Immature natural killer cell (primary cell): ENCODE measurements around the gene NDUFAF3. TPM values are rescaled to one million over a fixed set of nuclear protein-coding genes. Genes with fewer than 3 reads are reported as not detected.

Source experiments
- DNase-seq, 3 donors: peaks; one replicate each; pipeline ENCODE4 v3.0.0; 2022; ENCODE audit warnings: mixed read lengths in 1 of 3
- H3K27ac Mint-ChIP-seq, 6 donors: one replicate each; pipeline ENCODE4 v1.8.0; 2020; ENCODE audit warnings: mixed read lengths in 6 of 6, mild to moderate bottlenecking in 5 of 6, inconsistent platforms in 4 of 6, moderate library complexity in 3 of 6
- H3K27me3 Mint-ChIP-seq, 3 donors: one replicate each; pipeline ENCODE4 v1.8.0; 2020 to 2021; ENCODE audit warnings: low read depth in 3 of 3, mild to moderate bottlenecking in 3 of 3, mixed read lengths in 3 of 3, moderate library complexity in 3 of 3, inconsistent platforms in 1 of 3
- H3K36me3 Mint-ChIP-seq, 3 donors: one replicate each; pipeline ENCODE4 v1.8.0; 2020; ENCODE audit warnings: mixed read lengths in 3 of 3, inconsistent platforms in 2 of 3, mild to moderate bottlenecking in 2 of 3
- H3K4me1 Mint-ChIP-seq, 2 donors: one replicate each; pipeline ENCODE4 v1.8.0; 2020; ENCODE audit warnings: inconsistent platforms in 2 of 2, mild to moderate bottlenecking in 2 of 2, mixed read lengths in 2 of 2, moderate library complexity in 1 of 2
- H3K4me3 Mint-ChIP-seq, 5 donors: one replicate each; pipeline ENCODE4 v1.8.0; 2020; ENCODE audit warnings: mild to moderate bottlenecking in 5 of 5, mixed read lengths in 5 of 5, inconsistent platforms in 3 of 5, moderate library complexity in 3 of 5
- H3K9me3 Mint-ChIP-seq, 6 donors: one replicate each; pipeline ENCODE4 v1.8.0; 2020; ENCODE audit warnings: mild to moderate bottlenecking in 6 of 6, mixed read lengths in 6 of 6, inconsistent platforms in 4 of 6, moderate library complexity in 3 of 6
- polyA plus RNA-seq, 3 donors: library from polyadenylated mRNA; unstranded; fragments of 300-500 nt; fragmentation: Illumina TruSeq; gene quantifications; one replicate each; pipeline ENCODE4 v1.2.3, GENCODE V29; 2021

The NDUFAF3 gene, protein sequence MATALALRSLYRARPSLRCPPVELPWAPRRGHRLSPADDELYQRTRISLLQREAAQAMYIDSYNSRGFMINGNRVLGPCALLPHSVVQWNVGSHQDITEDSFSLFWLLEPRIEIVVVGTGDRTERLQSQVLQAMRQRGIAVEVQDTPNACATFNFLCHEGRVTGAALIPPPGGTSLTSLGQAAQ
- 100 to 1,000 TPM; 118 to 204 (median 142) TPM for polyA plus RNA-seq

- Mint-ChIP-seq H3K4me3 (peak within 1 kb of the TSS; percentile 92 to 99 (median 97)), H3K27ac (peak within 1 kb of the TSS; percentile 91 to 98 (median 96)), H3K36me3 (peaks cover 0 to 14% (median 0%) of the 10 kb centered on the region in 3 donors), H3K4me1 (peaks cover 40 to 47% of the 10 kb centered on the region in 2 donors), H3K27me3 (peaks cover 6 to 16% (median 6%) of the 10 kb centered on the region in 3 donors), H3K9me3 (no peaks in the 10 kb centered on the region)
- DNase-seq = peak; percentile 90 to 91 (median 91)
Measured at GRCh38 chr3:49021813-49022687, at the start of gene NDUFAF3. Gene NDUFAF3, plus strand, starts transcription at chr3:49022121. Its CDS starts 24 bp downstream, at chr3:49022145.

DNA sequence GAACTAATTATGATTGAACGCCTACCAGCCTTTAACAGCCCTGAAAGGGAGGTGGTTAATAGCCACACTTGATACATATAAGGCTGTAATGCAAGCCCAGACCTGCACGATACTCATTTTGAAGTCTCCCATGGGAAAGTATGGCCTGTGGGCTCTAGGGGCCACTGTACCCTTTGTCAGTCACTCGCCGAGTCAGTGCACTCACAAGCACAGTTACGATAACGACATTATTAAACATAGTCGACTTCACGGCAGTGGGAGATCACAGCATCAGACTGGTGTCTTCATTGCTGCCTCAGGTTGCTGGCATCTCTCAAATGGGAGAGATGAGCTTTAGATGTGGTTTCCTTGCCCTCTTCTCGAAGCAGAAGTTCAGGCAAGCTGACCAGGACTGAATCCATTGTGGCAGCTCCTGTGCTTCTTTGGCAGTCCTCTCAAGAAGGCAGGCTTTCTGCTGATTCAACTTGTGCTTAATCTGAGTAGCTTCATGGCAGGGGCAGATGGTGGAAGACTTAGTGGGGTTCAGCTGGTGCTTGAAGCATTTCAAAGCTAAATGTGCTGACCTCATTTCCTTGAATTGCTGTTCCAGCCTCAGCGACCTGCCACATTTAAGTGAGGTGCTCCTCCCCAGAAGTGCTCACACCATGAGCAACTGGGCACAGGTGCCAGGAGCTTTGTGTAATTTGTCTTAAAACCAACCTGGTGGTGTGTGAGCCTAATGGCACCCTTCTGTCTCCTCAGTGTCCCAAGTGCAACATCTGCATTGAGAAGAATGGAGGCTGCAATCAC is 47.7 kb upstream of the NDUFAF3 start:
- Mint-ChIP-seq H3K27me3 (no peaks in the 10 kb centered on the region), H3K36me3 (peaks cover 16 to 57% (median 28%) of the 10 kb centered on the region in 3 donors)
- no peak for DNase-seq

DNA sequence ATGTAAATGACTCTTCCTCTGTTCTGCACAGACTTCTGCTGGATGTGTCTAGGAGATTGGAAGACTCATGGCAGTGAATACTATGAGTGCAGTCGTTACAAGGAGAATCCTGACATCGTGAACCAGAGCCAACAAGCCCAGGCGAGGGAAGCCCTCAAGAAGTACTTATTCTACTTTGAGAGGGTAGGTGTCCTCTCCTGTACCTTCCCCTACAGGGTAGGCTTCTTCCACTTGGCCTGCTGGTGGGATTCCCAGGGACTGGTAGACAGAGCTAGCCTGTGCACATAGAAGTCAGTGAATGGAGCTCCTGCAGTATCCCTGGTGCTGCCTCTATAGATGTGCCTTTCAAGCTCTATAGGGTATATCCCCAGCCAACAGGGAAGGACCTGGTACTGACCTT is 42.5 kb upstream of the NDUFAF3 start:
- Mint-ChIP-seq H3K4me3 (no peak overlapping the region), H3K36me3 (peaks cover 15 to 64% (median 24%) of the 10 kb centered on the region in 3 donors), H3K9me3 (no peaks in the 10 kb centered on the region), H3K27ac (no peak overlapping the region), H3K4me1 (no peaks in the 10 kb centered on the region), H3K27me3 (no peaks in the 10 kb centered on the region)
- no peak for DNase-seq

More for the DNA sequence above, 47.7 kb upstream of the NDUFAF3 start:
- Mint-ChIP-seq H3K4me3 (no peak overlapping the region), H3K4me1 (no peaks in the 10 kb centered on the region), H3K27ac (peak overlapping the region in 3 of 6 donors; percentile 28 to 71 (median 41)), H3K9me3 (no peaks in the 10 kb centered on the region)

- no peaks in the 10 kb centered on the region for H3K4me1 Mint-ChIP-seq
- H3K27me3 Mint-ChIP-seq = no peaks in the 10 kb centered on the region
- H3K36me3 Mint-ChIP-seq = peaks cover 17 to 56% (median 17%) of the 10 kb centered on the region in 3 donors
- no peaks in the 10 kb centered on the region for H3K9me3 Mint-ChIP-seq
- no peak overlapping the region for H3K27ac Mint-ChIP-seq
- H3K4me3 Mint-ChIP-seq = no peak overlapping the region
- no peak for DNase-seq
Measured at GRCh38 chr3:48980295-48980694, 41.6 kb upstream of the NDUFAF3 start.

GRCh38 chr3:48982016-48982415 is 39.9 kb upstream of the NDUFAF3 start:
- no peaks in the 10 kb centered on the region for H3K9me3 Mint-ChIP-seq
- H3K27ac Mint-ChIP-seq = no peak overlapping the region
- no peaks in the 10 kb centered on the region for H3K4me1 Mint-ChIP-seq
- peaks cover 17 to 48% (median 17%) of the 10 kb centered on the region in 3 donors for H3K36me3 Mint-ChIP-seq
- peaks cover 0 to 3% (median 2%) of the 10 kb centered on the region in 3 donors for H3K27me3 Mint-ChIP-seq
- no peak overlapping the region for H3K4me3 Mint-ChIP-seq
- no peak for DNase-seq

DNA sequence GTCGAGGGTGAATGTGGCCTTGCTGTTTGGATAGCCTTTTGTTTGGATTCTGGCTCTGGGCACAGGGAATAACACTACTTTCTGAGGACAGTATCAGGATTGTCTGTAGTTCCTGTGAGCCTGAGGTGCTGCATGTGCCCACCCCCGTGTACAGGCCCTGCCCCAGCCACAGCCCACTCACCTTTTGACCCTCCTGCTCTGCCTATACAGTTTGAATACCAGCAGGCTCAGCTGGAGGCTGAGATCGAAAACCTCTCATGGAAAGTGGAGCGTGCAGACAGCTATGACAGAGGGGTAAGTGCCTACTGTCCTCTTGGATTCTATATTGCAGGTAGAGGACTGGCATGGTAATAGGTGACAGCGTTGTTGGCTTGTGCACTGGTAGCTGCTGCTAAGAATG is 39.2 kb upstream of the NDUFAF3 start:
- Mint-ChIP-seq H3K9me3 (no peaks in the 10 kb centered on the region), H3K27ac (peak overlapping the region in 2 of 6 donors; percentile 2 to 34), H3K27me3 (peaks cover 0 to 3% (median 2%) of the 10 kb centered on the region in 3 donors), H3K4me1 (peaks cover 0 to 1% of the 10 kb centered on the region in 2 donors), H3K36me3 (peaks cover 17 to 48% (median 17%) of the 10 kb centered on the region in 3 donors), H3K4me3 (no peak overlapping the region)
- DNase-seq = no peak

DNA sequence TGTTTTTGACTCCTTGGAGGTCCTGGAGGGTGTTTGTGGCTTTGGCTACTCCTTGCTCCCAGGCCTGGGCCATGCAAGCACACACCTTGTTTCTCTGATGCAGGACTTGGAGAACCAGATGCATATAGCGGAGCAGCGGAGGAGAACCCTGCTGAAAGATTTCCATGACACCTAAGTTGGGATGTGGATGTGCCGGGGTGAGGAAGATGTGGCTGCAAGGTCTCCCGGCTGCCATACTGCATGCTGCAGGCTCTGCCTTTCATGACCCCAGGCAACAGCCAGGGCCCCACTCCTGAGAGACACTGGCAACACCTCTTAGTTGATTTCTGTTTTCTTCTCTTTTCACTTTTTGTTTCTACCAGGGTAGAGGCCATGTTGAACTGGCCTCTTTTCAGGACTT is 38.8 kb upstream of the NDUFAF3 start:
- Mint-ChIP-seq H3K27ac (no peak overlapping the region), H3K4me1 (peaks cover 3 to 5% of the 10 kb centered on the region in 2 donors), H3K36me3 (peaks cover 14 to 45% (median 17%) of the 10 kb centered on the region in 3 donors), H3K27me3 (peaks cover 0 to 5% (median 4%) of the 10 kb centered on the region in 3 donors), H3K9me3 (no peaks in the 10 kb centered on the region), H3K4me3 (no peak overlapping the region)
- no peak for DNase-seq

DNA sequence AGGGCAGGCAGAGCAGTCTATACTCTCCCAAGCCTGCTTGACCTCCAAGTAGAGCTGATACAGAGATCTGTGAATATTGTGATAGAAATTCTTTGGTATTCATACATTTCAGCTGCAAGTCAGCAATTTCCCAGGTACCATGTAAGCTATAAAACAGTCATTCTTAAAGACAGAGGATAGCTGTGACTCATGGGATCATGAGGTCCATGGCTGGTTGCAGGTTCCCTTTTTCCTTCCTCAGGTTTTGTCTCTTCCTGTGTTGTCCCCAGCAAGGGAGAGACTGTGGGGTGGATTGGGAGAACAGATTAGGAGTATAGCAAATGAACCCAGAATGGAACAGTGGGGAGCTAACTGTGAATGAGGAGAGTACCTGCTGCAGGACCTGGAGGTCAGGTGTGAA is 37.3 kb upstream of the NDUFAF3 start:
- Mint-ChIP-seq H3K4me3 (no peak overlapping the region), H3K4me1 (peaks cover 12 to 17% of the 10 kb centered on the region in 2 donors), H3K36me3 (peaks cover 10 to 37% (median 10%) of the 10 kb centered on the region in 3 donors), H3K27ac (peak overlapping the region in 1 of 6 donors; percentile 23), H3K27me3 (peaks cover 0 to 9% (median 6%) of the 10 kb centered on the region in 3 donors), H3K9me3 (no peaks in the 10 kb centered on the region)
- no peak for DNase-seq

- Mint-ChIP-seq H3K4me1 (peaks cover 17 to 21% of the 10 kb centered on the region in 2 donors), H3K36me3 (peaks cover 5 to 31% (median 6%) of the 10 kb centered on the region in 3 donors), H3K27ac (peak overlapping the region in 3 of 6 donors; percentile 31 to 71 (median 56)), H3K4me3 (no peak overlapping the region), H3K27me3 (peaks cover 0 to 9% (median 6%) of the 10 kb centered on the region in 3 donors), H3K9me3 (no peaks in the 10 kb centered on the region)
- no peak for DNase-seq
Measured at GRCh38 chr3:48985831-48986376, 36.0 kb upstream of the NDUFAF3 start.

- Mint-ChIP-seq H3K27me3 (peaks cover 0 to 9% (median 6%) of the 10 kb centered on the region in 3 donors), H3K9me3 (no peaks in the 10 kb centered on the region), H3K36me3 (peaks cover 0 to 4% (median 0%) of the 10 kb centered on the region in 3 donors), H3K4me3 (peak overlapping the region; percentile 87 to 92 (median 89)), H3K27ac (peak overlapping the region; percentile 73 to 88 (median 84)), H3K4me1 (peaks cover 30 to 47% of the 10 kb centered on the region in 2 donors)
- no peak for DNase-seq
Measured at GRCh38 chr3:48989126-48989795, 32.7 kb upstream of the NDUFAF3 start.

- DNase-seq = peak; percentile 49 to 55 (median 50)
- Mint-ChIP-seq H3K36me3 (peaks cover 0 to 1% (median 0%) of the 10 kb centered on the region in 3 donors), H3K4me3 (peak within 1 kb of the TSS; percentile 89 to 92 (median 91)), H3K9me3 (no peaks in the 10 kb centered on the region), H3K27ac (peak within 1 kb of the TSS; percentile 80 to 89 (median 86)), H3K27me3 (peaks cover 0 to 9% (median 6%) of the 10 kb centered on the region in 3 donors), H3K4me1 (peaks cover 32 to 47% of the 10 kb centered on the region in 2 donors)
Measured at GRCh38 chr3:48989796-48990635, 31.9 kb upstream of the NDUFAF3 start, which contains the start of gene P4HTM. Gene P4HTM, plus strand, starts transcription at chr3:48990241. Its CDS starts 16 bp downstream, at chr3:48990257.
